Islet precursor cell (in vitro differentiated cells): ENCODE results near the gene NUP210.
A peak's percentile ranks its signal among the peaks of the same experiment; 100 is the strongest.
"Not testable (repeated sequence)": the region's sequence is repeated elsewhere in the genome, so short reads cannot be mapped to it uniquely, and the experiment has no call there.

Source experiments
- DNase-seq: peaks from one replicate; pipeline ENCODE4 v3.0.0-alpha.2; 2018

The NUP210 gene

GRCh38 chr3:13420045-13420830, at the start of gene NUP210:
TSS of gene NUP210 (minus strand) at chr3:13420322. CDS start at chr3:13420226, 96 bp downstream.
- no peak for DNase-seq

GRCh38 chr3:13466781-13467180, 46.7 kb upstream of the NUP210 start:
- no peak for DNase-seq

- DNase-seq, result no peak
Measured at GRCh38 chr3:13465236-13465873, 45.2 kb upstream of the NUP210 start.

- DNase-seq, result no peak
Measured at GRCh38 chr3:13463618-13464400, 43.7 kb upstream of the NUP210 start.

GRCh38 chr3:13462822-13463221, 42.7 kb upstream of the NUP210 start:
- no peak for DNase-seq

GRCh38 chr3:13462125-13462629, 42.1 kb upstream of the NUP210 start:
- no peak for DNase-seq

GRCh38 chr3:13461169-13462124, 41.3 kb upstream of the NUP210 start:
- DNase-seq, result peak; percentile 87

GRCh38 chr3:13460341-13460736, 40.2 kb upstream of the NUP210 start:
- DNase-seq, result no peak

- no peak for DNase-seq
Measured at GRCh38 chr3:13459605-13460340, 39.7 kb upstream of the NUP210 start.

- no peak for DNase-seq
Measured at GRCh38 chr3:13457593-13457992, 37.5 kb upstream of the NUP210 start.

GRCh38 chr3:13455644-13456043, 35.5 kb upstream of the NUP210 start:
- DNase-seq, result no peak

- no peak for DNase-seq
Measured at GRCh38 chr3:13452490-13453335, 32.6 kb upstream of the NUP210 start.

GRCh38 chr3:13451301-13451673, 31.2 kb upstream of the NUP210 start:
- DNase-seq, result no peak

GRCh38 chr3:13442882-13443281, 22.8 kb upstream of the NUP210 start:
- DNase-seq, result not testable (repeated sequence)

GRCh38 chr3:13440204-13440817, 20.2 kb upstream of the NUP210 start:
- DNase-seq, result no peak

- not testable (repeated sequence) for DNase-seq
Measured at GRCh38 chr3:13436213-13436612, 16.1 kb upstream of the NUP210 start.

- DNase-seq, result peak; percentile 75
Measured at GRCh38 chr3:13433912-13434311, 13.8 kb upstream of the NUP210 start.

- DNase-seq, result no peak
Measured at GRCh38 chr3:13432093-13432492, 12.0 kb upstream of the NUP210 start.

GRCh38 chr3:13430411-13430875, 10.3 kb upstream of the NUP210 start:
- not testable (repeated sequence) for DNase-seq
